Measurements from ENCODE around the gene GJD3. TPM values are rescaled to one million over a fixed set of nuclear protein-coding genes. Genes with fewer than 3 reads are reported as not detected.

Gene GJD3
- total and polyA plus RNA-seq, 5 donors from 2014 or later = not detected

GRCh38 chr17:40345161-40345993 lies 19.2 kb downstream of the GJD3 start:
- H3K9me3 Mint-ChIP-seq = no peaks in the 10 kb centered on the region
- peak overlapping the region; percentile 82 to 93 (median 86) for H3K4me3 Mint-ChIP-seq
- peaks cover 20% of the 10 kb centered on the region for H3K36me3 ChIP-seq (ENCODE audit: control insufficient read depth, insufficient read depth, low read length)
- peaks cover 3% of the 10 kb centered on the region for H3K36me3 Mint-ChIP-seq
- no peaks in the 10 kb centered on the region for H3K27me3 Mint-ChIP-seq
- peaks cover 83% of the 10 kb centered on the region for H3K4me1 ChIP-seq (ENCODE audit: control insufficient read depth, insufficient read depth, low read length, poor library complexity, severe bottlenecking)
- peak overlapping the region; percentile 26 to 93 (median 89) for H3K27ac Mint-ChIP-seq
- H3K4me1 Mint-ChIP-seq = peaks cover 0 to 82% (median 42%) of the 10 kb centered on the region in 4 donors
- H3K9me3 ChIP-seq (ENCODE audit: control insufficient read depth in 2 of 2, low read length in 2 of 2) = no peaks in the 10 kb centered on the region
- peak; percentile 10 to 15 for ATAC-seq (ENCODE audit: low read depth in 2 of 2)
- H3K4me3 ChIP-seq (ENCODE audit: low read depth, low read length) = peak overlapping the region; percentile 59
- no peaks in the 10 kb centered on the region for H3K27me3 ChIP-seq (ENCODE audit: control insufficient read depth, insufficient read depth, low read length)
- peak in 1 of 3 donors; percentile 42 for DNase-seq
- H3K27ac ChIP-seq (ENCODE audit: insufficient read depth, low read length, poor library complexity, severe bottlenecking) = peak overlapping the region; percentile 81

DNA sequence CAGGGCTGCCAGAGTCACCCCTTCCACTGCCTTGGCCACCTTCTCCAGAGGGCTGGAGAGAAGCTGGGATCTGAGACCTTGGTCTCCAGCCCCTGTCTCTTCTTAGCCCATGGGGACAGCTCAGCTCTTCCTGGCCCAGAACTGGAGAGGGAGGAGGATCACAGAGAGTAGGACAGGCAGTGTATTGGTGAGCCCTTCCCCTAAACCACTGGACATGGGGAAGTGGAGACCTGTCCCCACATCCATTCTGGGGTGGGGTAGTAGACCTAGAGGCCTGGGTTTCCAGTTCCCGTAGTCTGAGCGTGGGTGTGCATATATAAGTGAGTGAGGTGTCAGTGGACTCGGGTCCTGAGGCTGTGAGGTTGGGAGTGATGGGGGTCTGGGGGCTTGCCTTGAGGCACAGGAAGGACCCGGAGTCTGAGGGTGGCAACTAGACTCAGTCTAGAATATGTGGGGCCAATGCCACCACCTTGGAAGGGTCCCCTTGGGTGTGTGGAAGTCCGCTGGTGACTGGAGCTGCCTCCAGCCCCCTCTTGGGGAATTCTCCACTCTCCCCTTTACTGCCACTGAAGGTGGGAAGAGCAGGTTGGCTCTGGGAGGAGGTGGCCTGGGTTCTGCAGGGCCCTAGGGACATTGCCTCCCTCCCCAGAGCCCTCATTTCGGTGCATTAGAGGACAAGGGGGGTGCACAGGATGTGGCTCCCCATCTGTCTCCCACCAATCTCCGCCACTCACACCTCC lies 19.9 kb downstream of the GJD3 start:
- H3K36me3 Mint-ChIP-seq = no peaks in the 10 kb centered on the region
- Histone ChIP-seq H3K36me3 (ENCODE audit: control insufficient read depth, insufficient read depth, low read length) (peaks cover 18% of the 10 kb centered on the region), H3K27ac (ENCODE audit: insufficient read depth, low read length, poor library complexity, severe bottlenecking) (peak overlapping the region; percentile 81), H3K4me3 (ENCODE audit: low read depth, low read length) (peak overlapping the region; percentile 59), H3K4me1 (ENCODE audit: control insufficient read depth, insufficient read depth, low read length, poor library complexity, severe bottlenecking) (peaks cover 83% of the 10 kb centered on the region), H3K9me3 (ENCODE audit: control insufficient read depth in 2 of 2, low read length in 2 of 2) (no peaks in the 10 kb centered on the region), H3K27me3 (ENCODE audit: control insufficient read depth, insufficient read depth, low read length) (no peaks in the 10 kb centered on the region)
- peak overlapping the region; percentile 82 to 93 (median 86) for H3K4me3 Mint-ChIP-seq
- no peak for DNase-seq
- H3K27ac Mint-ChIP-seq = peak overlapping the region; percentile 83 to 93 (median 89)
- H3K4me1 Mint-ChIP-seq = peaks cover 0 to 83% (median 45%) of the 10 kb centered on the region in 4 donors
- no peaks in the 10 kb centered on the region for H3K27me3 Mint-ChIP-seq
- no peaks in the 10 kb centered on the region for H3K9me3 Mint-ChIP-seq
- no peak for ATAC-seq (ENCODE audit: low read depth in 2 of 2)

DNA sequence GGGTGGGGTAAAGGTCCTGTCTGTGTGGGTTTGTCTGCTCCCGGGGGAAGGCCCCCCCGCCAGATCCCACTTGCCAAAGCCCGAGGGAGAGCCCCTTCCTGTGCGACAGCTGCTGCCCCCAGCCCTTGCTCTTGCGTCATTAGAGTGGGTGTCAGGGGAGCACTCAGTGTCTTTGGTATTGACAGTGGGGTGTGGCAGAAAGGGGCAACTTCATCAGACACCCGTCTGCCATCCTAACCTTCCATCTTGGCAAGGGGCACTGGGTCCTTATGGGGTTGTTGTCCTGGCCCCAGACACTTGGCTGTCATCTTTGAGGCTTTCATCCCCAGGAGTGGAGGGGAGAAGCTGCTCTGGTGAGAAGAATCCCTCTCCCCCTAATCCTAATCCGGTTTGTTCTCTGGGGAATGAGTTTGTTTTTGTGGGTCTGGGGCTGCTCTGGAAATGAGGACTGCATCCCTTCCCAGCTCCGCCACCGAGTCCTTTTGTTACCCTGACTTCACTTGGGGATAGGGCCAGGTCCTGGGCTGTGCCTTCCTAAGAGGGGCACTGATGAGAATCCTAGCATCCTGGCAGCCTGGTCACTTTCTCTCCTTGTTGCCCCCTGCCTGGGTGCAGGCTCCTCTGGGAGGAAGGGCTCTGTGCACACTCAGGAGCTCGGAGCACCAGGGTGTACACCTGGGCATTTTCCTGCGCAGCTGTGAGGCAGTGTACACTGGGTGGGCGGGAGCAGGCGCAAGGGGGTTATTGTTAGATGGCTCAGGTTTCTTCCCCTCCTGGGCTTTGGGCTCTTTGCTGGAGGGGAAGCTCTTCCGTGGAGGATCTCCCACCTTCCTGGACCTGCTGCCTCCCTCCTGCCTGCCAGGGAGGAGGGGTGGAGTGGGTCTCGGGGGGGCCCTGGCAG lies 21.1 kb downstream of the GJD3 start:
- Mint-ChIP-seq H3K36me3 (no peaks in the 10 kb centered on the region), H3K27me3 (no peaks in the 10 kb centered on the region), H3K4me3 (peak overlapping the region; percentile 82 to 93 (median 86)), H3K27ac (peak overlapping the region; percentile 83 to 93 (median 89)), H3K4me1 (peaks cover 0 to 85% (median 49%) of the 10 kb centered on the region in 4 donors), H3K9me3 (no peaks in the 10 kb centered on the region)
- ATAC-seq (ENCODE audit: low read depth in 2 of 2) (no peak), DNase-seq (no peak)
- H3K9me3 ChIP-seq (ENCODE audit: control insufficient read depth in 2 of 2, low read length in 2 of 2) = no peaks in the 10 kb centered on the region
- peaks cover 80% of the 10 kb centered on the region for H3K4me1 ChIP-seq (ENCODE audit: control insufficient read depth, insufficient read depth, low read length, poor library complexity, severe bottlenecking)
- H3K27ac ChIP-seq (ENCODE audit: insufficient read depth, low read length, poor library complexity, severe bottlenecking) = peak overlapping the region; percentile 81
- peak overlapping the region; percentile 18 for H3K4me3 ChIP-seq (ENCODE audit: low read depth, low read length)
- H3K27me3 ChIP-seq (ENCODE audit: control insufficient read depth, insufficient read depth, low read length) = no peaks in the 10 kb centered on the region
- peaks cover 11% of the 10 kb centered on the region for H3K36me3 ChIP-seq (ENCODE audit: control insufficient read depth, insufficient read depth, low read length)

DNA sequence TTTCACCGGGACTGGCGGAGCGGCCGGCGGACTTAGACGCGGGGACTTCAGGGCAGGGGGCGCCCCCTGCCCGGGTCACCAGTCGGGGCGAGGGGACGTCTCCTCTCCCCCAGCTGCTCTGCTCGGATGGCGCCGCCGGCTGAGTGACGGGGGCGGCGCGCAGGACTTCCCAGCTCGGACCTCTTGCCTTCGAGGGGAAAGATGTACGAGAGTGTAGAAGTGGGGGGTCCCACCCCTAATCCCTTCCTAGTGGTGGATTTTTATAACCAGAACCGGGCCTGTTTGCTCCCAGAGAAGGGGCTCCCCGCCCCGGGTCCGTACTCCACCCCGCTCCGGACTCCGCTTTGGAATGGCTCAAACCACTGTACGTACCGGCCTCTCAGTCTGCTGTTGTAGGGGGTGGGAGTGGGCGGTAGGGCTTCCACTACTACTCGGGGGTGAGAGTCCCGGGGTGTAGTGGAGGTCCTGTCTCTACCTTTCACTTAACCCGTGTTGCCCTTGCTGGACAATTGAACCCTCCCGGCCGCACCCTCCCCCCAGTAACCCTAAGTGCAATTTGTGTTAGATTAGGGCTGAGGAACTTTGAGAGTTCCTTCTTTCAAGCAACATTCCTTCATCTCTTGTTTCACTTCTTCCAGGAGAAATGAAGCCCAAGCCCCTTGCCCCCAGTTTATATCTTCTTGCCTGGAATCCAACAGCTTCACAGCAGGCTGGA lies 21.9 kb downstream of the GJD3 start:
- Mint-ChIP-seq H3K4me1 (peaks cover 0 to 85% (median 54%) of the 10 kb centered on the region in 4 donors), H3K27me3 (no peaks in the 10 kb centered on the region), H3K27ac (peak overlapping the region; percentile 82 to 93 (median 89)), H3K4me3 (peak overlapping the region; percentile 82 to 93 (median 86)), H3K36me3 (peaks cover 3% of the 10 kb centered on the region), H3K9me3 (no peaks in the 10 kb centered on the region)
- Histone ChIP-seq H3K27me3 (ENCODE audit: control insufficient read depth, insufficient read depth, low read length) (no peaks in the 10 kb centered on the region), H3K4me3 (ENCODE audit: low read depth, low read length) (peak overlapping the region; percentile 18), H3K27ac (ENCODE audit: insufficient read depth, low read length, poor library complexity, severe bottlenecking) (peak overlapping the region; percentile 96), H3K4me1 (ENCODE audit: control insufficient read depth, insufficient read depth, low read length, poor library complexity, severe bottlenecking) (peaks cover 80% of the 10 kb centered on the region), H3K9me3 (ENCODE audit: control insufficient read depth in 2 of 2, low read length in 2 of 2) (no peaks in the 10 kb centered on the region), H3K36me3 (ENCODE audit: control insufficient read depth, insufficient read depth, low read length) (peaks cover 11% of the 10 kb centered on the region)
- ATAC-seq (ENCODE audit: low read depth in 2 of 2) = no peak
- no peak for DNase-seq

- no peaks in the 10 kb centered on the region for H3K9me3 ChIP-seq (ENCODE audit: control insufficient read depth in 2 of 2, low read length in 2 of 2)
- Mint-ChIP-seq H3K9me3 (no peaks in the 10 kb centered on the region), H3K27ac (peak overlapping the region; percentile 5 to 99 (median 93)), H3K4me1 (peaks cover 0 to 85% (median 53%) of the 10 kb centered on the region in 4 donors), H3K36me3 (peaks cover 4% of the 10 kb centered on the region), H3K27me3 (no peaks in the 10 kb centered on the region), H3K4me3 (peak overlapping the region; percentile 27 to 91 (median 84))
- H3K36me3 ChIP-seq (ENCODE audit: control insufficient read depth, insufficient read depth, low read length) = peaks cover 11% of the 10 kb centered on the region
- DNase-seq (peak in 1 of 3 donors; percentile 36), ATAC-seq (ENCODE audit: low read depth in 2 of 2) (no peak)
- peak overlapping the region; percentile 96 for H3K27ac ChIP-seq (ENCODE audit: insufficient read depth, low read length, poor library complexity, severe bottlenecking)
- no peaks in the 10 kb centered on the region for H3K27me3 ChIP-seq (ENCODE audit: control insufficient read depth, insufficient read depth, low read length)
- H3K4me1 ChIP-seq (ENCODE audit: control insufficient read depth, insufficient read depth, low read length, poor library complexity, severe bottlenecking) = peaks cover 80% of the 10 kb centered on the region
- H3K4me3 ChIP-seq (ENCODE audit: low read depth, low read length) = peak overlapping the region; percentile 57
These were observed 22.6 kb downstream of the GJD3 start for GRCh38 chr17:40341808-40342503.

GRCh38 chr17:40340880-40341807 lies 23.4 kb downstream of the GJD3 start:
- DNase-seq = peak; percentile 86 to 92 (median 87)
- Mint-ChIP-seq H3K9me3 (no peaks in the 10 kb centered on the region), H3K27ac (peak overlapping the region; percentile 28 to 99 (median 93)), H3K36me3 (peaks cover 4% of the 10 kb centered on the region), H3K4me3 (peak overlapping the region; percentile 80 to 91 (median 81)), H3K27me3 (no peaks in the 10 kb centered on the region), H3K4me1 (peaks cover 0 to 85% (median 51%) of the 10 kb centered on the region in 4 donors)
- peaks cover 76% of the 10 kb centered on the region for H3K4me1 ChIP-seq (ENCODE audit: control insufficient read depth, insufficient read depth, low read length, poor library complexity, severe bottlenecking)
- peak overlapping the region; percentile 67 for H3K4me3 ChIP-seq (ENCODE audit: low read depth, low read length)
- peaks cover 11% of the 10 kb centered on the region for H3K36me3 ChIP-seq (ENCODE audit: control insufficient read depth, insufficient read depth, low read length)
- no peaks in the 10 kb centered on the region for H3K9me3 ChIP-seq (ENCODE audit: control insufficient read depth in 2 of 2, low read length in 2 of 2)
- peak; percentile 84 to 86 for ATAC-seq (ENCODE audit: low read depth in 2 of 2)
- peak overlapping the region; percentile 96 for H3K27ac ChIP-seq (ENCODE audit: insufficient read depth, low read length, poor library complexity, severe bottlenecking)
- H3K27me3 ChIP-seq (ENCODE audit: control insufficient read depth, insufficient read depth, low read length) = no peaks in the 10 kb centered on the region
